Measurements from ENCODE around the gene SDE2. TPM values are rescaled to one million over a fixed set of nuclear protein-coding genes. Genes with fewer than 3 reads are reported as not detected.

The SDE2 gene
- total and polyA plus RNA-seq, 10 of the 15 experiments (the other 5 are each of a cell fraction or from before 2014, with no cell fraction given), result 2.7 to 19.4 (median 12.6) TPM

DNA sequence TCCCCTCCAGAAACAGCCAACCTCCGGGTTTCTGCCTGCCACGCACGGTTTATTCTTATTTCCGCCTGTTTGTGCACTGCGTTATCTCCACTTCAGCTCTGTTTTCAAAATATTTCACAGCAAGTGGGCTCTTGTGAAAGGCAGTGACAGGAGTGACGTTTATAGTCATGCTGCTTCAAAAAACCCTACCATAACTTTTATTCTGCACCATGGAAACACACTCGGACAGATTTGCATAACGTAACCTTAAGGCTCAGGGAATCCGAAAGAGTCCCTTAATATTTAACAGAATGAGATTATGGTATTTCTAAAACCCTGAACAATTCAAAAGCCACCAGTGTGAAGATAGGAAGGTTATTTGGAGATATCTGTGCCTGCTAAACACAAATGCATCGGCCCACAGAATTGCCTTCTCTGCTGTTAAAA, 782 bp upstream of the SDE2 start (continued):
- TF ChIP-seq, protein P1, sequence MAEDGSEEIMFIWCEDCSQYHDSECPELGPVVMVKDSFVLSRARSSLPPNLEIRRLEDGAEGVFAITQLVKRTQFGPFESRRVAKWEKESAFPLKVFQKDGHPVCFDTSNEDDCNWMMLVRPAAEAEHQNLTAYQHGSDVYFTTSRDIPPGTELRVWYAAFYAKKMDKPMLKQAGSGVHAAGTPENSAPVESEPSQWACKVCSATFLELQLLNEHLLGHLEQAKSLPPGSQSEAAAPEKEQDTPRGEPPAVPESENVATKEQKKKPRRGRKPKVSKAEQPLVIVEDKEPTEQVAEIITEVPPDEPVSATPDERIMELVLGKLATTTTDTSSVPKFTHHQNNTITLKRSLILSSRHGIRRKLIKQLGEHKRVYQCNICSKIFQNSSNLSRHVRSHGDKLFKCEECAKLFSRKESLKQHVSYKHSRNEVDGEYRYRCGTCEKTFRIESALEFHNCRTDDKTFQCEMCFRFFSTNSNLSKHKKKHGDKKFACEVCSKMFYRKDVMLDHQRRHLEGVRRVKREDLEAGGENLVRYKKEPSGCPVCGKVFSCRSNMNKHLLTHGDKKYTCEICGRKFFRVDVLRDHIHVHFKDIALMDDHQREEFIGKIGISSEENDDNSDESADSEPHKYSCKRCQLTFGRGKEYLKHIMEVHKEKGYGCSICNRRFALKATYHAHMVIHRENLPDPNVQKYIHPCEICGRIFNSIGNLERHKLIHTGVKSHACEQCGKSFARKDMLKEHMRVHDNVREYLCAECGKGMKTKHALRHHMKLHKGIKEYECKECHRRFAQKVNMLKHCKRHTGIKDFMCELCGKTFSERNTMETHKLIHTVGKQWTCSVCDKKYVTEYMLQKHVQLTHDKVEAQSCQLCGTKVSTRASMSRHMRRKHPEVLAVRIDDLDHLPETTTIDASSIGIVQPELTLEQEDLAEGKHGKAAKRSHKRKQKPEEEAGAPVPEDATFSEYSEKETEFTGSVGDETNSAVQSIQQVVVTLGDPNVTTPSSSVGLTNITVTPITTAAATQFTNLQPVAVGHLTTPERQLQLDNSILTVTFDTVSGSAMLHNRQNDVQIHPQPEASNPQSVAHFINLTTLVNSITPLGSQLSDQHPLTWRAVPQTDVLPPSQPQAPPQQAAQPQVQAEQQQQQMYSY (CRISPR knock-in tag; IDR thresholded peaks at IDR 0.05), result no peak
- TF ChIP-seq KAT2A (conservative IDR thresholded peaks at IDR 0.05; ENCODE audit: control insufficient read depth, low read depth, low read length) (no peak), BHLHE40 (IDR thresholded peaks at IDR 0.05; ENCODE audit: borderline replicate concordance in 1 of 2, low read depth in 2 of 2, low read length in 1 of 2) (0 out of 4 replicates have a peak, but pooled peaks of 1 of the 2 experiments have one; percentile 18), ETV6 (conservative IDR thresholded peaks at IDR 0.05 in 1 of 2, IDR thresholded peaks at IDR 0.05 in 1 of 2; ENCODE audit: borderline replicate concordance in 1 of 2, low read depth in 1 of 2) (0 out of 4 replicates have a peak, but pooled peaks of 1 of the 2 experiments have one; percentile 40), EP300 (IDR thresholded peaks at IDR 0.05; ENCODE audit: borderline replicate concordance in 1 of 2, control insufficient read depth in 1 of 2, low read depth in 2 of 2, low read length in 2 of 2) (peak in 1 of 2 experiments; percentile 18; a peak in 1 of 4 replicates), ZSCAN29 (IDR thresholded peaks at IDR 0.05) (no peak), ATF7 (IDR thresholded peaks at IDR 0.05; ENCODE audit: low read depth) (peak; percentile 75), NFYB (IDR thresholded peaks at IDR 0.05; ENCODE audit: insufficient read depth, low read depth, low read length) (0 out of 2 replicates have a peak, but pooled peaks have one; percentile 11), POLR2A (IDR thresholded peaks at IDR 0.05; ENCODE audit: low read depth, low read length) (no peak), NFIC (IDR thresholded peaks at IDR 0.05; ENCODE audit: low read depth, low read length) (peak; percentile 9; the same call in 1 of the 2 replicates), NRF1 (conservative IDR thresholded peaks at IDR 0.05; ENCODE audit: low read depth, low read length) (no peak), POU2F2 (IDR thresholded peaks at IDR 0.05; ENCODE audit: borderline replicate concordance, low read depth, low read length) (peak; percentile 80; the same call in 2 of the 3 replicates)
- TF ChIP-seq, protein P2, sequence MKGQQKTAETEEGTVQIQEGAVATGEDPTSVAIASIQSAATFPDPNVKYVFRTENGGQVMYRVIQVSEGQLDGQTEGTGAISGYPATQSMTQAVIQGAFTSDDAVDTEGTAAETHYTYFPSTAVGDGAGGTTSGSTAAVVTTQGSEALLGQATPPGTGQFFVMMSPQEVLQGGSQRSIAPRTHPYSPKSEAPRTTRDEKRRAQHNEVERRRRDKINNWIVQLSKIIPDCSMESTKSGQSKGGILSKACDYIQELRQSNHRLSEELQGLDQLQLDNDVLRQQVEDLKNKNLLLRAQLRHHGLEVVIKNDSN (IDR thresholded peaks at IDR 0.05; ENCODE audit: borderline replicate concordance, extremely low read length, insufficient read depth, low read depth, low read length), result no peak
- TF ChIP-seq, protein P3, sequence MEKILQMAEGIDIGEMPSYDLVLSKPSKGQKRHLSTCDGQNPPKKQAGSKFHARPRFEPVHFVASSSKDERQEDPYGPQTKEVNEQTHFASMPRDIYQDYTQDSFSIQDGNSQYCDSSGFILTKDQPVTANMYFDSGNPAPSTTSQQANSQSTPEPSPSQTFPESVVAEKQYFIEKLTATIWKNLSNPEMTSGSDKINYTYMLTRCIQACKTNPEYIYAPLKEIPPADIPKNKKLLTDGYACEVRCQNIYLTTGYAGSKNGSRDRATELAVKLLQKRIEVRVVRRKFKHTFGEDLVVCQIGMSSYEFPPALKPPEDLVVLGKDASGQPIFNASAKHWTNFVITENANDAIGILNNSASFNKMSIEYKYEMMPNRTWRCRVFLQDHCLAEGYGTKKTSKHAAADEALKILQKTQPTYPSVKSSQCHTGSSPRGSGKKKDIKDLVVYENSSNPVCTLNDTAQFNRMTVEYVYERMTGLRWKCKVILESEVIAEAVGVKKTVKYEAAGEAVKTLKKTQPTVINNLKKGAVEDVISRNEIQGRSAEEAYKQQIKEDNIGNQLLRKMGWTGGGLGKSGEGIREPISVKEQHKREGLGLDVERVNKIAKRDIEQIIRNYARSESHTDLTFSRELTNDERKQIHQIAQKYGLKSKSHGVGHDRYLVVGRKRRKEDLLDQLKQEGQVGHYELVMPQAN (conservative IDR thresholded peaks at IDR 0.05), result 0 out of 2 replicates have a peak, but pooled peaks have one; percentile 4
- TF ChIP-seq, protein P4, sequence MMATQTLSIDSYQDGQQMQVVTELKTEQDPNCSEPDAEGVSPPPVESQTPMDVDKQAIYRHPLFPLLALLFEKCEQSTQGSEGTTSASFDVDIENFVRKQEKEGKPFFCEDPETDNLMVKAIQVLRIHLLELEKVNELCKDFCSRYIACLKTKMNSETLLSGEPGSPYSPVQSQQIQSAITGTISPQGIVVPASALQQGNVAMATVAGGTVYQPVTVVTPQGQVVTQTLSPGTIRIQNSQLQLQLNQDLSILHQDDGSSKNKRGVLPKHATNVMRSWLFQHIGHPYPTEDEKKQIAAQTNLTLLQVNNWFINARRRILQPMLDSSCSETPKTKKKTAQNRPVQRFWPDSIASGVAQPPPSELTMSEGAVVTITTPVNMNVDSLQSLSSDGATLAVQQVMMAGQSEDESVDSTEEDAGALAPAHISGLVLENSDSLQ (IDR thresholded peaks at IDR 0.05), result peak; percentile 85
- TF ChIP-seq, protein P5, sequence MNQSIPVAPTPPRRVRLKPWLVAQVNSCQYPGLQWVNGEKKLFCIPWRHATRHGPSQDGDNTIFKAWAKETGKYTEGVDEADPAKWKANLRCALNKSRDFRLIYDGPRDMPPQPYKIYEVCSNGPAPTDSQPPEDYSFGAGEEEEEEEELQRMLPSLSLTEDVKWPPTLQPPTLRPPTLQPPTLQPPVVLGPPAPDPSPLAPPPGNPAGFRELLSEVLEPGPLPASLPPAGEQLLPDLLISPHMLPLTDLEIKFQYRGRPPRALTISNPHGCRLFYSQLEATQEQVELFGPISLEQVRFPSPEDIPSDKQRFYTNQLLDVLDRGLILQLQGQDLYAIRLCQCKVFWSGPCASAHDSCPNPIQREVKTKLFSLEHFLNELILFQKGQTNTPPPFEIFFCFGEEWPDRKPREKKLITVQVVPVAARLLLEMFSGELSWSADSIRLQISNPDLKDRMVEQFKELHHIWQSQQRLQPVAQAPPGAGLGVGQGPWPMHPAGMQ (IDR thresholded peaks at IDR 0.05; ENCODE audit: borderline replicate concordance), result no peak
- TF ChIP-seq, protein P6, sequence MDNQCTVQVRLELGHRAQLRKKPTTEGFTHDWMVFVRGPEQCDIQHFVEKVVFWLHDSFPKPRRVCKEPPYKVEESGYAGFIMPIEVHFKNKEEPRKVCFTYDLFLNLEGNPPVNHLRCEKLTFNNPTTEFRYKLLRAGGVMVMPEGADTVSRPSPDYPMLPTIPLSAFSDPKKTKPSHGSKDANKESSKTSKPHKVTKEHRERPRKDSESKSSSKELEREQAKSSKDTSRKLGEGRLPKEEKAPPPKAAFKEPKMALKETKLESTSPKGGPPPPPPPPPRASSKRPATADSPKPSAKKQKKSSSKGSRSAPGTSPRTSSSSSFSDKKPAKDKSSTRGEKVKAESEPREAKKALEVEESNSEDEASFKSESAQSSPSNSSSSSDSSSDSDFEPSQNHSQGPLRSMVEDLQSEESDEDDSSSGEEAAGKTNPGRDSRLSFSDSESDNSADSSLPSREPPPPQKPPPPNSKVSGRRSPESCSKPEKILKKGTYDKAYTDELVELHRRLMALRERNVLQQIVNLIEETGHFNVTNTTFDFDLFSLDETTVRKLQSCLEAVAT (IDR thresholded peaks at IDR 0.05), result peak; percentile 63; the same call in 1 of the 2 replicates
